SK-N-SH (cell line): ENCODE data around the gene UGT1A10. TPM values are rescaled to one million over a fixed set of nuclear protein-coding genes. Genes with fewer than 3 reads are reported as not detected.

ENCODE experiments used
- CTCF ChIA-PET: fragments of 300-600, 350-600 bp; formaldehyde crosslinking; extraction: SDS; loops from one replicate; lab custom pipeline; 2021; lab: Yijun Ruan, JAX
- POLR2A ChIA-PET: fragments of 350-600 bp; sonication (Branson Sonifier 250); formaldehyde crosslinking; extraction: SDS; loops from one replicate; lab custom pipeline; 2020; ENCODE audit warnings: antibody characterized with exemption, inconsistent platforms; lab: Yijun Ruan, JAX
- DNase-seq: peaks from one replicate; pipeline ENCODE4 v3.0.0; 2012
- H2AFZ ChIP-seq: fragments of 200-600 bp; sonication (generic); 2 replicates; pipeline ENCODE4 v1.8.1; 2016; ENCODE audit warnings: antibody characterized with exemption, mild to moderate bottlenecking, low read depth
- H3F3A ChIP-seq: fragments of 200-600 bp; sonication (generic); replicated peaks from 2 replicates; pipeline ENCODE3; 2016; ENCODE audit warnings: antibody characterized with exemption, mild to moderate bottlenecking; ENCODE audit not compliant: insufficient read depth
- H3K27ac ChIP-seq, 2 experiments: fragments of 200-500 bp in 1 of 2; fragments of 200-600 bp in 1 of 2; sonication (Bioruptor generic) in 1 of 2; sonication (generic), shearing (Covaris generic) in 1 of 2; 2 replicates each; pipeline versions ENCODE4 v1.5.1 to v1.6.1; 2014 to 2016; ENCODE audit warnings: low read depth in 2 of 2, inconsistent platforms in 1 of 2, low read length in 1 of 2, mild to moderate bottlenecking in 1 of 2, mixed read lengths in 1 of 2
- H3K27me3 ChIP-seq: fragments of 200-600 bp; sonication (generic), shearing (Covaris generic); 2 replicates; pipeline ENCODE4 v1.6.1; 2016; ENCODE audit warnings: mixed run types; ENCODE audit not compliant: insufficient read depth
- H3K36me3 ChIP-seq, 2 experiments: fragments of 200-500 bp in 1 of 2; fragments of 200-600 bp in 1 of 2; sonication (Bioruptor generic) in 1 of 2; sonication (generic) in 1 of 2; replicated peaks in 1 of 2; 2 replicates each; pipeline versions ENCODE3 to v1.5.1; 2014 to 2016; ENCODE audit warnings: low read length in 1 of 2, mild to moderate bottlenecking in 1 of 2; ENCODE audit not compliant: insufficient read depth in 2 of 2, control insufficient read depth in 1 of 2
- H3K4me1 ChIP-seq, 2 experiments: fragments of 200-500 bp in 1 of 2; fragments of 200-600 bp in 1 of 2; sonication (Bioruptor generic) in 1 of 2; sonication (generic), shearing (Covaris generic) in 1 of 2; 2 replicates each; pipeline versions ENCODE4 v1.5.1 to v1.6.1; 2014 to 2016; ENCODE audit warnings: low read depth in 1 of 2, low read length in 1 of 2, mixed run types in 1 of 2; ENCODE audit not compliant: insufficient read depth in 2 of 2, control insufficient read depth in 1 of 2
- H3K4me2 ChIP-seq: fragments of 200-600 bp; sonication (generic), shearing (Covaris generic); 2 replicates; pipeline ENCODE4 v1.6.1; 2017; ENCODE audit warnings: mixed run types
- H3K4me3 ChIP-seq, 2 experiments: fragments of 200-500 bp in 1 of 2; fragments of 200-600 bp in 1 of 2; sonication (Bioruptor generic) in 1 of 2; sonication (generic), shearing (Covaris generic) in 1 of 2; 2 replicates each; pipeline versions ENCODE4 v1.5.1 to v1.8.1; 2014 to 2016; ENCODE audit warnings: low read depth in 2 of 2, inconsistent platforms in 1 of 2, low read length in 1 of 2, mild to moderate bottlenecking in 1 of 2, mixed read lengths in 1 of 2, moderate library complexity in 1 of 2
- H3K79me2 ChIP-seq: fragments of 200-600 bp; sonication (generic); 2 replicates; pipeline ENCODE4 v1.8.1; 2017; ENCODE audit warnings: mild to moderate bottlenecking; ENCODE audit not compliant: insufficient read depth
- H3K9ac ChIP-seq: fragments of 200-600 bp; sonication (generic); 2 replicates; pipeline ENCODE4 v1.6.1; 2017; ENCODE audit warnings: mixed run types
- H3K9me2 ChIP-seq: fragments of 200-600 bp; sonication (generic); 2 replicates; pipeline ENCODE4 v1.6.1; 2017; ENCODE audit warnings: mixed run types
- H3K9me3 ChIP-seq: fragments of 200-600 bp; sonication (generic); 2 replicates; pipeline ENCODE4 v1.6.1; 2017; ENCODE audit warnings: mixed run types, mild to moderate bottlenecking, moderate library complexity
- H4K20me1 ChIP-seq: fragments of 200-600 bp; sonication (generic); 2 replicates; pipeline ENCODE4 v1.6.1; 2017; ENCODE audit warnings: mild to moderate bottlenecking, mixed run types; ENCODE audit not compliant: insufficient read depth
- CHD2 ChIP-seq: fragments of 150-350 bp; IDR thresholded peaks from 2 replicates; pipeline ENCODE4 v1.6.1; 2018; ENCODE audit warnings: low read length; ENCODE audit not compliant: partially characterized antibody
- CTCF ChIP-seq: fragments of 200-600 bp; sonication (generic); IDR thresholded peaks from 2 replicates; pipeline ENCODE4 v1.6.1; 2017; ENCODE audit warnings: antibody characterized with exemption, mild to moderate bottlenecking, moderate library complexity
- ELF1 ChIP-seq: IDR thresholded peaks from 2 replicates; pipeline ENCODE4 v1.4.0; 2012
- EP300 ChIP-seq, 2 experiments: IDR thresholded peaks; 2 replicates each; pipeline versions ENCODE4 v1.4.0 to v1.6.1; 2012; ENCODE audit warnings: borderline replicate concordance in 1 of 2, low read depth in 1 of 2, low read length in 1 of 2
- FOSL2 ChIP-seq: IDR thresholded peaks from 2 replicates; pipeline ENCODE4 v1.4.0; 2012; ENCODE audit warnings: low read depth, mild to moderate bottlenecking, moderate library complexity, borderline replicate concordance
- GATA2 ChIP-seq: sonication (generic); formaldehyde crosslinking; IDR thresholded peaks from 2 replicates; pipeline ENCODE4 v1.5.0; 2020; ENCODE audit warnings: mild to moderate bottlenecking, missing genetic modification reagents
- MAX ChIP-seq: IDR thresholded peaks from 2 replicates; pipeline ENCODE4 v1.4.0; 2012; ENCODE audit warnings: low read depth
- NFIC ChIP-seq: IDR thresholded peaks from 2 replicates; pipeline ENCODE4 v1.4.0; 2012; ENCODE audit warnings: borderline replicate concordance
- NRF1 ChIP-seq: IDR thresholded peaks from 2 replicates; pipeline ENCODE4 v1.6.1; 2012; ENCODE audit warnings: low read depth, mild to moderate bottlenecking, low read length
- RXRA ChIP-seq: IDR thresholded peaks from 2 replicates; pipeline ENCODE4 v1.4.0; 2012; ENCODE audit warnings: low read depth, mild to moderate bottlenecking, borderline replicate concordance
- SIN3A ChIP-seq: IDR thresholded peaks from 2 replicates; pipeline ENCODE4 v1.6.1; 2012; ENCODE audit warnings: low read depth, mild to moderate bottlenecking, low read length, moderate library complexity, borderline replicate concordance
- SMC3 ChIP-seq: IDR thresholded peaks from 2 replicates; pipeline ENCODE4 v1.6.1; 2012; ENCODE audit warnings: low read depth, low read length, improper control_type of control experiment
- TAF1 ChIP-seq: IDR thresholded peaks from 2 replicates; pipeline ENCODE4 v1.6.1; 2012; ENCODE audit warnings: low read depth, mild to moderate bottlenecking, low read length, moderate library complexity, borderline replicate concordance
- TCF12 ChIP-seq: IDR thresholded peaks from 2 replicates; pipeline ENCODE4 v1.4.0; 2012
- TEAD4 ChIP-seq: IDR thresholded peaks from 2 replicates; pipeline ENCODE4 v1.4.0; 2012; ENCODE audit warnings: mild to moderate bottlenecking, borderline replicate concordance; ENCODE audit not compliant: insufficient read depth
- WGBS: methylation state at CpG from one replicate; pipeline ENCODE4 v1.1.6; 2017; ENCODE audit warnings: low lambda C conversion rate; 5-methylcytosine and 5-hydroxymethylcytosine counted together
- polyA plus RNA-seq, 3 experiments: library from polyadenylated mRNA; depleted of rRNA; stranded (reverse); fragments of >200 nt; gene quantifications; 2 replicates each; pipeline ENCODE4 v1.2.3, GENCODE V29; 2012
- TF ChIP-seq, protein P1 (sequence below): IDR thresholded peaks from 2 replicates; pipeline ENCODE4 v1.4.0; 2012; ENCODE audit warnings: low read depth, borderline replicate concordance
- TF ChIP-seq, protein P2 (sequence below): IDR thresholded peaks from 2 replicates; pipeline ENCODE4 v1.6.1; 2012; ENCODE audit warnings: mild to moderate bottlenecking, low read depth, low read length, moderate library complexity
- TF ChIP-seq, protein P3 (sequence below): IDR thresholded peaks from 2 replicates; pipeline ENCODE4; 2012

UGT1A10 gene
- polyA plus RNA-seq, 1 of the 3 experiments (the other 2 are of a cell fraction) = not detected

DNA sequence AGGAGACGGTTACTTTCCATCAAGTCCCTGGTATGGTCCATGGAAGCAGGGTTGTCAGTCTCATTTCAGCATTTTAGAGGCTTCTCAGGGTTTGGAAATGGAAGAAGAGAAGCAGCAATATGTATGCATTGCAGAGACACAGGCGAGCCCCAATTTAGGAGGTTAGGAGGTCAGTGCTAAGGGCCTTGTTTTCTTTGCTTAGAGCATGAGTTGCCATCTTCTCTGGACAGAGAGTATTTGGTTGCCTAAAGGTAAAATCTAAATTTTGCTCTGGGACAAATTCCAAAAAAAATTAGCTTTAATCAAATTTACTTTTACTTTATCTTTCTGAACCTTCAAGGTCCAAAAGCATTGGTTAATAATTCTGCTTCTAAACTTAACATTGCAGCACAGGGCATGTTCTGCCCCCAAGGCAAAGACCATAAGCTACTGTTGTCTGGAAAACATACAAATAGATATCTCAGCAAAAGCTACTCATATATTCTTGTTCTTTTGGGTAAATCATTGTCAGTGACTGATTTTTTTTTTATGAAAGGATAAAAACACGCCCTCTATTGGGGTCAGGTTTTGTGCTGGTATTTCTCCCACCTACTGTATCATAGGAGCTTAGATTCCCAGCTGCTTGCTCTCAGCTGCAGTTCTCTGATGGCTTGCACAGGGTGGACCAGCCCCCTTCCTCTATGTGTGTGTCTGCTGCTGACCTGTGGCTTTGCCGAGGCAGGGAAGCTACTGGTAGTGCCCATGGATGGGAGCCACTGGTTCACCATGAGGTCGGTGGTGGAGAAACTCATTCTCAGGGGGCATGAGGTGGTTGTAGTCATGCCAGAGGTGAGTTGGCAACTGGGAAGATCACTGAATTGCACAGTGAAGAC is 35.3 kb downstream of the UGT1A10 start, which contains the start of gene UGT1A9:
TSS of gene UGT1A9 (plus strand) at position 609 of the 872 bp plus-strand sequence. CDS start at position 646, 37 bp downstream.
- H3K9me2 ChIP-seq = no peaks in the 10 kb centered on the region
- POLR2A ChIA-PET = no interaction called here
- no peaks in the 10 kb centered on the region for H3K27me3 ChIP-seq
- H2AFZ ChIP-seq = no peak within 1 kb of the TSS
- WGBS = 36% methylated on average over 5 of the region's 5 CpGs
- H3F3A ChIP-seq = no peaks in the 10 kb centered on the region
- H3K79me2 ChIP-seq = no peaks in the 10 kb centered on the region
- H4K20me1 ChIP-seq = no peaks in the 10 kb centered on the region
- no peaks in the 10 kb centered on the region for H3K36me3 ChIP-seq
- no peak within 1 kb of the TSS for H3K4me3 ChIP-seq
- CTCF ChIA-PET = no interaction called here
- H3K4me2 ChIP-seq = no peak within 1 kb of the TSS
- no peak within 1 kb of the TSS for H3K9ac ChIP-seq
- no peaks in the 10 kb centered on the region for H3K9me3 ChIP-seq
- no peaks in the 10 kb centered on the region for H3K4me1 ChIP-seq
- no peak within 1 kb of the TSS for H3K27ac ChIP-seq
- TF ChIP-seq NRF1 (no peak), CHD2 (no peak), NFIC (no peak), RXRA (no peak)
- TF ChIP-seq, protein P1, sequence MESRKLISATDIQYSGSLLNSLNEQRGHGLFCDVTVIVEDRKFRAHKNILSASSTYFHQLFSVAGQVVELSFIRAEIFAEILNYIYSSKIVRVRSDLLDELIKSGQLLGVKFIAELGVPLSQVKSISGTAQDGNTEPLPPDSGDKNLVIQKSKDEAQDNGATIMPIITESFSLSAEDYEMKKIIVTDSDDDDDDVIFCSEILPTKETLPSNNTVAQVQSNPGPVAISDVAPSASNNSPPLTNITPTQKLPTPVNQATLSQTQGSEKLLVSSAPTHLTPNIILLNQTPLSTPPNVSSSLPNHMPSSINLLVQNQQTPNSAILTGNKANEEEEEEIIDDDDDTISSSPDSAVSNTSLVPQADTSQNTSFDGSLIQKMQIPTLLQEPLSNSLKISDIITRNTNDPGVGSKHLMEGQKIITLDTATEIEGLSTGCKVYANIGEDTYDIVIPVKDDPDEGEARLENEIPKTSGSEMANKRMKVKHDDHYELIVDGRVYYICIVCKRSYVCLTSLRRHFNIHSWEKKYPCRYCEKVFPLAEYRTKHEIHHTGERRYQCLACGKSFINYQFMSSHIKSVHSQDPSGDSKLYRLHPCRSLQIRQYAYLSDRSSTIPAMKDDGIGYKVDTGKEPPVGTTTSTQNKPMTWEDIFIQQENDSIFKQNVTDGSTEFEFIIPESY = no peak
- DNase-seq = no peak

DNA sequence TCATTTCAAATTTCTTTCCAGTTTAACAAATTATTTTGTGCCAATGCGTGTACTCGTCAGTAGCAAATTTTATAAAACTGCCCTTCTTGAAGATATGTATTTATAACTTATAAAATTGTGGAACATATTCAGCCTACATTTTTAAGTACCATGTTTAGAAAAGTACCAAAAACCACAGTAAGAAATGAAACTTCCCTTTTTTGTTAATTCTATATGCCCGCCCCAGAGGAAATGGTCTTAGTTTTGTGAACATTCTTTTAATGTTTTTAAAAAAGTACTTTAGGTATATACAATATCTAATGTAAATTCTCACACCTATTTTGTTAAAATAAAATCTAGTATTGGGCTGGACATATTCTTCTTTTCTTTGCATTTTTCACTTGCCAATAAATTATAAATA is 36.6 kb downstream of the UGT1A10 start:
- WGBS = 75% methylated on average over 3 of the region's 3 CpGs
- no peaks in the 10 kb centered on the region for H3K9me2 ChIP-seq
- no peaks in the 10 kb centered on the region for H3K4me1 ChIP-seq
- H3K9me3 ChIP-seq = no peaks in the 10 kb centered on the region
- H3F3A ChIP-seq = no peaks in the 10 kb centered on the region
- no peak overlapping the region for H3K4me2 ChIP-seq
- H3K4me3 ChIP-seq = no peak overlapping the region
- ChIA-PET POLR2A (no interaction called here), CTCF (no interaction called here)
- no peaks in the 10 kb centered on the region for H3K79me2 ChIP-seq
- H3K36me3 ChIP-seq = no peaks in the 10 kb centered on the region
- no peak overlapping the region for H2AFZ ChIP-seq
- H3K27me3 ChIP-seq = no peaks in the 10 kb centered on the region
- H4K20me1 ChIP-seq = no peaks in the 10 kb centered on the region
- H3K9ac ChIP-seq = no peak overlapping the region
- H3K27ac ChIP-seq = no peak overlapping the region
- no peak for DNase-seq
- no peak for TF ChIP-seq TEAD4
- TF ChIP-seq FOSL2 = no peak
- TF ChIP-seq, protein P2, sequence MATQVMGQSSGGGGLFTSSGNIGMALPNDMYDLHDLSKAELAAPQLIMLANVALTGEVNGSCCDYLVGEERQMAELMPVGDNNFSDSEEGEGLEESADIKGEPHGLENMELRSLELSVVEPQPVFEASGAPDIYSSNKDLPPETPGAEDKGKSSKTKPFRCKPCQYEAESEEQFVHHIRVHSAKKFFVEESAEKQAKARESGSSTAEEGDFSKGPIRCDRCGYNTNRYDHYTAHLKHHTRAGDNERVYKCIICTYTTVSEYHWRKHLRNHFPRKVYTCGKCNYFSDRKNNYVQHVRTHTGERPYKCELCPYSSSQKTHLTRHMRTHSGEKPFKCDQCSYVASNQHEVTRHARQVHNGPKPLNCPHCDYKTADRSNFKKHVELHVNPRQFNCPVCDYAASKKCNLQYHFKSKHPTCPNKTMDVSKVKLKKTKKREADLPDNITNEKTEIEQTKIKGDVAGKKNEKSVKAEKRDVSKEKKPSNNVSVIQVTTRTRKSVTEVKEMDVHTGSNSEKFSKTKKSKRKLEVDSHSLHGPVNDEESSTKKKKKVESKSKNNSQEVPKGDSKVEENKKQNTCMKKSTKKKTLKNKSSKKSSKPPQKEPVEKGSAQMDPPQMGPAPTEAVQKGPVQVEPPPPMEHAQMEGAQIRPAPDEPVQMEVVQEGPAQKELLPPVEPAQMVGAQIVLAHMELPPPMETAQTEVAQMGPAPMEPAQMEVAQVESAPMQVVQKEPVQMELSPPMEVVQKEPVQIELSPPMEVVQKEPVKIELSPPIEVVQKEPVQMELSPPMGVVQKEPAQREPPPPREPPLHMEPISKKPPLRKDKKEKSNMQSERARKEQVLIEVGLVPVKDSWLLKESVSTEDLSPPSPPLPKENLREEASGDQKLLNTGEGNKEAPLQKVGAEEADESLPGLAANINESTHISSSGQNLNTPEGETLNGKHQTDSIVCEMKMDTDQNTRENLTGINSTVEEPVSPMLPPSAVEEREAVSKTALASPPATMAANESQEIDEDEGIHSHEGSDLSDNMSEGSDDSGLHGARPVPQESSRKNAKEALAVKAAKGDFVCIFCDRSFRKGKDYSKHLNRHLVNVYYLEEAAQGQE = no peak
- TF ChIP-seq ELF1 = no peak
- TF ChIP-seq SIN3A = no peak
- no peak for TF ChIP-seq MAX
- TF ChIP-seq NFIC = no peak
- no peak for TF ChIP-seq GATA2 (CRISPR knock-in tag)
- TF ChIP-seq CHD2 = no peak
- TF ChIP-seq SMC3 = no peak
- TF ChIP-seq TCF12 = no peak
- no peak for TF ChIP-seq EP300 (IDR thresholded peaks at IDR 0.05; ENCODE audit: borderline replicate concordance in 1 of 2, low read depth in 1 of 2, low read length in 1 of 2)
- TF ChIP-seq CTCF = no peak
- TF ChIP-seq, protein P3, sequence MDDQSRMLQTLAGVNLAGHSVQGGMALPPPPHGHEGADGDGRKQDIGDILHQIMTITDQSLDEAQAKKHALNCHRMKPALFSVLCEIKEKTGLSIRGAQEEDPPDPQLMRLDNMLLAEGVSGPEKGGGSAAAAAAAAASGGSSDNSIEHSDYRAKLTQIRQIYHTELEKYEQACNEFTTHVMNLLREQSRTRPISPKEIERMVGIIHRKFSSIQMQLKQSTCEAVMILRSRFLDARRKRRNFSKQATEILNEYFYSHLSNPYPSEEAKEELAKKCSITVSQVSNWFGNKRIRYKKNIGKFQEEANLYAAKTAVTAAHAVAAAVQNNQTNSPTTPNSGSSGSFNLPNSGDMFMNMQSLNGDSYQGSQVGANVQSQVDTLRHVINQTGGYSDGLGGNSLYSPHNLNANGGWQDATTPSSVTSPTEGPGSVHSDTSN = no peak
- no peak for TF ChIP-seq TAF1
